Endothelial cell (in vitro differentiated cells): ENCODE measurements around the gene REPIN1. TPM values are rescaled to one million over a fixed set of nuclear protein-coding genes. Genes with fewer than 3 reads are reported as not detected.

Experiments
- DNase-seq: peaks from one replicate; pipeline ENCODE4 v3.0.0; 2021; ENCODE audit warnings: low spot score
- H3K27ac Mint-ChIP-seq: one replicate; pipeline ENCODE4 v1.8.0; 2021; ENCODE audit warnings: mixed read lengths, inconsistent platforms; ENCODE audit not compliant: unreplicated experiment
- H3K27me3 Mint-ChIP-seq: one replicate; pipeline ENCODE4 v1.8.0; 2021; ENCODE audit warnings: mild to moderate bottlenecking, moderate library complexity, mixed read lengths, inconsistent platforms; ENCODE audit not compliant: unreplicated experiment
- H3K36me3 Mint-ChIP-seq: one replicate; pipeline ENCODE4 v1.8.0; 2021; ENCODE audit warnings: mild to moderate bottlenecking, low read depth, mixed read lengths, inconsistent platforms; ENCODE audit not compliant: unreplicated experiment
- H3K4me1 Mint-ChIP-seq: one replicate; pipeline ENCODE4 v1.8.0; 2021; ENCODE audit warnings: mild to moderate bottlenecking, mixed read lengths, inconsistent platforms; ENCODE audit not compliant: unreplicated experiment
- H3K4me3 Mint-ChIP-seq: one replicate; pipeline ENCODE4 v1.8.0; 2021; ENCODE audit warnings: mild to moderate bottlenecking, mixed read lengths, inconsistent platforms; ENCODE audit not compliant: unreplicated experiment
- H3K9me3 Mint-ChIP-seq: one replicate; pipeline ENCODE4 v1.8.0; 2021; ENCODE audit warnings: mixed read lengths, inconsistent platforms; ENCODE audit not compliant: unreplicated experiment
- CTCF ChIP-seq: fragments of 200-600 bp; sonication (generic); IDR thresholded peaks from one replicate; pipeline ENCODE4 v1.5.0; 2021; ENCODE audit warnings: antibody characterized with exemption; ENCODE audit not compliant: unreplicated experiment
- total RNA-seq: library from RNA; stranded (reverse); fragmentation: NEBNext Ultra II Directional; extraction: Animal tissue kit (Norgen Biotek cat#: 25700); gene quantifications from one replicate; pipeline ENCODE4 v1.2.1, GENCODE V29; 2021; ENCODE audit not compliant: unreplicated experiment

The REPIN1 gene
- total RNA-seq, 1 donor from 2014 or later: 138 TPM

GRCh38 chr7:150378115-150378852 is 9.7 kb downstream of the REPIN1 start:
- Mint-ChIP-seq H3K27me3 (peaks cover 24% of the 10 kb centered on the region), H3K27ac (peak overlapping the region; percentile 96), H3K36me3 (peaks cover 29% of the 10 kb centered on the region), H3K4me1 (peaks cover 63% of the 10 kb centered on the region), H3K9me3 (no peaks in the 10 kb centered on the region), H3K4me3 (peak overlapping the region; percentile 77)
- TF ChIP-seq CTCF: no peak
- DNase-seq: peak; percentile 77

- Mint-ChIP-seq H3K4me1 (peaks cover 57% of the 10 kb centered on the region), H3K36me3 (peaks cover 22% of the 10 kb centered on the region), H3K4me3 (peak within 1 kb of the TSS; percentile 97), H3K27me3 (peaks cover 24% of the 10 kb centered on the region), H3K9me3 (no peaks in the 10 kb centered on the region), H3K27ac (peak within 1 kb of the TSS; percentile 96)
- DNase-seq: peak; percentile 96
- TF ChIP-seq CTCF: no peak
Measured at GRCh38 chr7:150378853-150379440, 10.3 kb downstream of the REPIN1 start, which contains the start of gene ZNF775. Gene ZNF775 (plus strand): TSS chr7:150379330. CDS start chr7:150388471, 9,141 bp downstream.

GRCh38 chr7:150379441-150380379 is 11.1 kb downstream of the REPIN1 start:
- peaks cover 49% of the 10 kb centered on the region for H3K4me1 Mint-ChIP-seq
- peak overlapping the region; percentile 73 for H3K27ac Mint-ChIP-seq
- H3K36me3 Mint-ChIP-seq: peaks cover 15% of the 10 kb centered on the region
- peaks cover 26% of the 10 kb centered on the region for H3K27me3 Mint-ChIP-seq
- peak overlapping the region; percentile 97 for H3K4me3 Mint-ChIP-seq
- peak; percentile 39 for DNase-seq
- no peak for TF ChIP-seq CTCF
- H3K9me3 Mint-ChIP-seq: no peaks in the 10 kb centered on the region

- Mint-ChIP-seq H3K9me3 (no peaks in the 10 kb centered on the region), H3K27ac (peak overlapping the region; percentile 73), H3K4me1 (peaks cover 45% of the 10 kb centered on the region), H3K36me3 (peaks cover 15% of the 10 kb centered on the region), H3K4me3 (peak overlapping the region; percentile 97), H3K27me3 (peaks cover 26% of the 10 kb centered on the region)
- TF ChIP-seq CTCF: no peak
- DNase-seq: no peak
Measured at GRCh38 chr7:150380463-150380862, 11.8 kb downstream of the REPIN1 start.
